ELF-1 (cell line): Measurements from ENCODE around the gene C1orf167.

Experiments used
- DNase-seq: peaks from one replicate; pipeline ENCODE4 v3.0.0-alpha.2; 2016; ENCODE audit warnings: low read depth, low spot score

C1orf167 gene

DNA sequence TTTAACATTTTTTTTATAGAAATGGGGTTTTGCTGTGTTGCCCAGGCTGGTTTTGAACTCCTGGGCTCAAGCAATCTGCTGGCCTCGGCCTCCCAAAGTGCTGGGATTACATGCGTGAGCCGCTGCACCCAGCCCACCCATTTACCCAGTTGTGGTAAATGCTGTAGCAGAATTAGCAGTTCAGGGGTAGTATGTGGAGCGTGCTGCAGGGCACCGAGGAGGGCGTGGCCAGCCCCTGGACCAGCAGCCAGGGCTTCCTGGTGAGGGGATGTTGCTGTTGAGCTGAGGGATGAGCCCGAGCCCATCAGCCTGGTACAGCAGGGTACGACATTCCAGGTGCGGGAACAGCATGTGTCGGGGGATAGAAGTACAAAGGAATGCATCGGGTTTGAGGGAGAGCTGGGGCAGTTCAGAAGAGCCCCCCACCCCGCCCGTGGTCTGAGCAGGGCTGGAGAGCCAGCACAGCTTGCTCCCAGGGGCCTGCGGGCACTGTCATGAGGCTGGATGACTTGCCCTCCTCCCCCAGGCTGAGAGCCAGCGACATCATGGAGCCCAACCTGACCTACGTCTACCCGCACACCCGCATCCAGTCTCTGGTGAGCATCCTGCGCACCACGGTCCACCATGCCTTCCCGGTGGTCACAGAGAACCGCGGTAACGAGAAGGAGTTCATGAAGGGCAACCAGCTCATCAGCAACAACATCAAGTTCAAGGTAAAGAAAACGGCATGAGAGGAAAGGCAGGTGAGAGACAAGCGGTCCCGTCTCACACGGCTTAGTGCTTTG is 73.6 kb downstream of the C1orf167 start:
- DNase-seq = no peak

DNA sequence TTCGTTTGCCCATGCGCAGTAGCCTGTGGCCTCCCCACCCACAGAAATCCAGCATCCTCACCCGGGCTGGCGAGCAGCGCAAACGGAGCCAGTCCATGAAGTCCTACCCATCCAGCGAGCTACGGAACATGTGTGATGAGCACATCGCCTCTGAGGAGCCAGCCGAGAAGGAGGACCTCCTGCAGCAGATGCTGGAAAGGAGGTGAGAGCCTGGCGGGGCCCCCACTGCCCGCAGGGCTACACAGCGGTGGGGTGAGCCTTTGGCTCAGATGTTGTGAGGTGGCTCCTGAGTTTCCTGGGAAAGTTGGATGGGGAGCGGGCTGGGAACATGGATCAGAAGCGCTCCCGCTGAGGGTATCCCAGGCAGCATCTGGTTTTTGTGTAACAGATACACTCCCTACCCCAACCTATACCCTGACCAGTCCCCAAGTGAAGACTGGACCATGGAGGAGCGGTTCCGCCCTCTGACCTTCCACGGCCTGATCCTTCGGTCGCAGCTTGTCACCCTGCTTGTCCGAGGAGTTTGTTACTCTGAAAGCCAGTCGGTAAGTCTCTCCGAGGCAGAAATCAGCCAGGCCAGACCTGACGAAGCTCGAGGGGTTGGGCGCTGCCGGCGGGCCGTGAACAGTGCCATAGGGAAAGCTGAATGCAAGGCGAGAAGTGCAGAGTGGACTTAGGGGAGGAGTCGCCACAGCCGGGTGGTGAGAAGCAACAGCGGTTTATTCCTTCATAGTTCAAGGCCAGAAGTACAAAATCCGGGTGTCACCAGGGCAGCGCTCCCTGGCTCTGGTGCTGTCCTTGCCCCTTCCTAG is 75.2 kb downstream of the C1orf167 start:
- no peak for DNase-seq

GRCh38 chr1:11837767-11838348 is 75.9 kb downstream of the C1orf167 start:
- no peak for DNase-seq

DNA sequence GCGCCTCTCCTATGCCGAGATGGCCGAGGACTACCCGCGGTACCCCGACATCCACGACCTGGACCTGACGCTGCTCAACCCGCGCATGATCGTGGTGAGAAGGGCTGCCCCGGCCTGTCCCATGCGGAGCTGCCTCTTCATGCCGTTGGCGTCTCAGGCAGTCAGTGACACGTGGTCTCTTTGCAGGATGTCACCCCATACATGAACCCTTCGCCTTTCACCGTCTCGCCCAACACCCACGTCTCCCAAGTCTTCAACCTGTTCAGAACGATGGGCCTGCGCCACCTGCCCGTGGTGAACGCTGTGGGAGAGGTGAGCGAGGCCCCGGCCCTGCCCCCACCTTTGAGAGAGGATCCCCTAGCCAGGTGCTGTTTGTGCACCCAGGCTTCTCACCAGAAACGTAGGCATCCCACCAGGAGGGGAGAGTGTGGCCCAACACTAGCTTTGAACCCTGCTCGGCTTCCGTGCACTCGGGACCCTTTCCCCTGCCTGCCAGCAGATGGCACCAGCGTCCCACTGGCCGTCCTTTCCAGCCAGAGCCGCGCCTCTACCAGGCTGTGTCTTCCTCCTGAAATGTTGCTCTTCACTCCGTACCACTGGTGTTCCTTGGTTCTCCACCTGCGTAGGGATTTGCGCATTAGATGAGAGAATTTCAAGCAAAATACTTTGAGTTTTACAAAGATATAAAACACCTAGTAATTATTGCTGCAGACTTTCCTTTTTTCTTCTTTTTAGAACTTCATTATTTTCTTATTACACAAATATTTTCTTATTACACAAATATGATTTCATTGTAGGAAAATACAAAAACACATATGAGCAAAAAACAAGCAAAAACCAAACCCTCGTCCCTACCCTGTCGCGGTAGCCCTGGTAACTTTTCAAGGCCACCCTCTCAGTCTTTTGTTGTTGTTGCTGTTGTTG is 76.6 kb downstream of the C1orf167 start:
- peak; percentile 82 for DNase-seq
